Upper lobe of right lung (tissue), 1 donor: ENCODE results near the gene HIVEP3. TPM values are rescaled to one million over a fixed set of nuclear protein-coding genes. Genes with fewer than 3 reads are reported as not detected.
A peak's percentile ranks its signal among the peaks of the same experiment; 100 is the strongest.

Source experiments
- ATAC-seq: fragments of 200-7000 bp; cut with Tn5 transposase; one replicate; pipeline ENCODE4 v1.9.1; 2020; ENCODE audit warnings: mild to moderate bottlenecking, moderate library complexity
- DNase-seq: peaks from one replicate; pipeline ENCODE4 v3.0.0-alpha.2; 2020
- H3K27ac ChIP-seq: fragments of 200-600 bp; one replicate; pipeline ENCODE4 v1.8.0; 2022
- H3K27me3 ChIP-seq: fragments of 200-600 bp; one replicate; pipeline ENCODE4 v1.8.0; 2022; ENCODE audit warnings: mild to moderate bottlenecking
- H3K36me3 ChIP-seq: fragments of 200-600 bp; one replicate; pipeline ENCODE4 v1.8.0; 2022
- H3K4me1 ChIP-seq: fragments of 200-600 bp; one replicate; pipeline ENCODE4 v1.8.0; 2022
- H3K4me3 ChIP-seq: fragments of 200-600 bp; one replicate; pipeline ENCODE4 v1.8.0; 2022; ENCODE audit warnings: mild to moderate bottlenecking
- H3K9me3 ChIP-seq: fragments of 200-600 bp; one replicate; pipeline ENCODE4 v1.8.0; 2022
- intact Hi-C: fragments of 100-400 bp; cut with DNase I; formaldehyde crosslinking; loops from one replicate; pipeline ENCODE4 v1.11.0; 2022
- total RNA-seq: library from RNA; stranded (reverse); fragmentation: NEBNext Ultra II Directional; extraction: Animal tissue kit (Norgen Biotek cat#: 25700); gene quantifications from one replicate; pipeline ENCODE4 v1.2.1, GENCODE V29; 2021
- TF ChIP-seq, protein P1 (sequence below): fragments of 200-600 bp; IDR thresholded peaks from one replicate; pipeline ENCODE4 v1.8.0; 2022; ENCODE audit warnings: antibody characterized with exemption
- donor health status: DM: no; HTN: yes; CAD: no; lungs with severe emphysema.

HIVEP3 gene
- total RNA-seq, 1 donor from 2014 or later, result 16.6 TPM

DNA sequence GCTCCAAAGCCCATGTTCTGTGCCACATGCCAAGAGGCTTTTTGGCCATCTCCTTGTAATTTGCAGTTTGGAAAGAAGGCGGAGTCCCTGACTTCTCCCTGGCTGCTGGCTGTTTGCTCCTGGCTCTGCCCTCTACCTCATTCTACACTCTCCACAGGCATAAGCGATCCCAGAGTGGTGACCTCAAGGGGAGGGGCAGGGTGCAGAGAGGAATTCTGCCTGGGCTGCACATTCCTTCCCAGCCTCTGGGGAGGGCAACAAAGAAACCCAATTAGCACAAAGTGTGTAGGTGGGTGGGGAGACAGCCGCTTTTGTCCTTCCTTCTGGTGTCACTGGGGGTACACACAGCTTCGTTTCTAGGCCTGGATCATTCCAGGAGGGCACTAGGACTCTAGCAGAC lies 95.3 kb downstream of the HIVEP3 start:
- Histone ChIP-seq H3K27me3 (no peaks in the 10 kb centered on the region), H3K36me3 (no peaks in the 10 kb centered on the region), H3K4me1 (peaks cover 9% of the 10 kb centered on the region), H3K4me3 (no peak overlapping the region), H3K9me3 (no peaks in the 10 kb centered on the region), H3K27ac (peak overlapping the region; percentile 65)
- intact Hi-C loops, result no loop called here
- DNase-seq (peak; percentile 69), ATAC-seq (peak; percentile 96)
- TF ChIP-seq, protein P1, sequence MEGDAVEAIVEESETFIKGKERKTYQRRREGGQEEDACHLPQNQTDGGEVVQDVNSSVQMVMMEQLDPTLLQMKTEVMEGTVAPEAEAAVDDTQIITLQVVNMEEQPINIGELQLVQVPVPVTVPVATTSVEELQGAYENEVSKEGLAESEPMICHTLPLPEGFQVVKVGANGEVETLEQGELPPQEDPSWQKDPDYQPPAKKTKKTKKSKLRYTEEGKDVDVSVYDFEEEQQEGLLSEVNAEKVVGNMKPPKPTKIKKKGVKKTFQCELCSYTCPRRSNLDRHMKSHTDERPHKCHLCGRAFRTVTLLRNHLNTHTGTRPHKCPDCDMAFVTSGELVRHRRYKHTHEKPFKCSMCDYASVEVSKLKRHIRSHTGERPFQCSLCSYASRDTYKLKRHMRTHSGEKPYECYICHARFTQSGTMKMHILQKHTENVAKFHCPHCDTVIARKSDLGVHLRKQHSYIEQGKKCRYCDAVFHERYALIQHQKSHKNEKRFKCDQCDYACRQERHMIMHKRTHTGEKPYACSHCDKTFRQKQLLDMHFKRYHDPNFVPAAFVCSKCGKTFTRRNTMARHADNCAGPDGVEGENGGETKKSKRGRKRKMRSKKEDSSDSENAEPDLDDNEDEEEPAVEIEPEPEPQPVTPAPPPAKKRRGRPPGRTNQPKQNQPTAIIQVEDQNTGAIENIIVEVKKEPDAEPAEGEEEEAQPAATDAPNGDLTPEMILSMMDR, result no peak

DNA sequence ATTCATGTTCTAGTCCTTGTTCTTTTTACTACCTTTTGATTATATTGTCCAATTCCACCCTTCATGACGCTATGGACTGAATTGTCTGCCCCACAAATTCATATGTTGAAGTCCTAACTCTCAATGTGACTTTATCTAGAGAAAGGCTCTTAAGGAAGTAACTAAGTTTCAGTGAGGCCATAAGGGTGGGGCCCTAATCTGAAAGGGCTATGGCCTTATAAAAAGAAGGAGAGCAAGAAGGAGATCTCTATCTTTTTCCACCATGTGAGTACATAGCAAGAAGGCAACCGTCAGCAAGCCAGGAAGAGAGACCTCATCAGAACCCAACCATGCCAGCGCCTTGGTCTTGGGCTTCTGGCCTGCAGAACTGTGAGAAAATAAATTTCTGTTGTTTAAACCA lies 95.9 kb downstream of the HIVEP3 start:
- no peaks in the 10 kb centered on the region for H3K27me3 ChIP-seq
- H3K36me3 ChIP-seq, result no peaks in the 10 kb centered on the region
- ATAC-seq, result no peak
- peak overlapping the region; percentile 65 for H3K27ac ChIP-seq
- TF ChIP-seq, protein P1, result no peak
- no peak overlapping the region for H3K4me3 ChIP-seq
- H3K4me1 ChIP-seq, result peaks cover 9% of the 10 kb centered on the region
- DNase-seq, result no peak
- intact Hi-C loops, result no loop called here
- H3K9me3 ChIP-seq, result no peaks in the 10 kb centered on the region

DNA sequence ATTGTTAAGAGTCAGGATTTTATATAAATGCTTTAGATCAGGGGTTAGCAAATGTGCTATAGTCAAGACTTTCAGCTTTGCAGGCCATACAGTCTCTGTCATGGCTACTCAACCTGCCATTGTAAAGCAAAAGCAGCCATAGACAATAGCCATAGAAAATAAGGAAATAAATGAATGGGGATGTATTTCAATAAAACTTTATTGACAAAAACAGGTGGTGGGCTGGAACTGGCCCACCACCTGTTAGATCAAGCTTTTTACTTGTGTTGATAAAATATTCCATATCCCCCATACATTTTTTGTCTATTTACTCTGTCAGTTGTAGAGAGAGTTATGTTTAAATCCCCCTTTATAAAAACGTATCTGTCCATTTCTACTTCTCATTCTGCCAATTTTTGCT lies 98.9 kb downstream of the HIVEP3 start:
- H3K4me1 ChIP-seq, result peaks cover 9% of the 10 kb centered on the region
- TF ChIP-seq, protein P1, result no peak
- H3K4me3 ChIP-seq, result no peak overlapping the region
- intact Hi-C loops, result no loop called here
- DNase-seq (no peak), ATAC-seq (no peak)
- no peaks in the 10 kb centered on the region for H3K9me3 ChIP-seq
- H3K27ac ChIP-seq, result no peak overlapping the region
- H3K36me3 ChIP-seq, result no peaks in the 10 kb centered on the region
- H3K27me3 ChIP-seq, result no peaks in the 10 kb centered on the region

DNA sequence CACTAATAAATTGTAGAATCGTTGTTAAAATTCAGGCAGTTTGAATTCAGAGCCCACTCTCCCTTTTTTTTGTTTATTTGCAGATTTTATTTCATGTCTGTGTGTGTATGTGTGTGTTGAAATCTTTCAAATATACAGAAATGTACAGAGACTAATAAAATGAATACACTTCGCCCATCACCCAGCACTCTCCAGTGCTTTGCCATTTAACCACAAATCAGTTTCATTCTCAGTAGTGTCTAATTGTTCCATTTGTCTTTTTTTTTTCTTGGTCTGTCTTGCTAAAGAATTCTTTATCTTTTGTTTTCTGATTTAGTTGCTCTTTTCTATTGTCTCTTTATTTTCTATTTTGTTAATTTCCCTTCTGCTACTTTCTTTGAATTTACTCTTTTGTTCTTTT lies 99.7 kb downstream of the HIVEP3 start:
- TF ChIP-seq, protein P1, result no peak
- intact Hi-C loops, result no loop called here
- no peak for ATAC-seq

DNA sequence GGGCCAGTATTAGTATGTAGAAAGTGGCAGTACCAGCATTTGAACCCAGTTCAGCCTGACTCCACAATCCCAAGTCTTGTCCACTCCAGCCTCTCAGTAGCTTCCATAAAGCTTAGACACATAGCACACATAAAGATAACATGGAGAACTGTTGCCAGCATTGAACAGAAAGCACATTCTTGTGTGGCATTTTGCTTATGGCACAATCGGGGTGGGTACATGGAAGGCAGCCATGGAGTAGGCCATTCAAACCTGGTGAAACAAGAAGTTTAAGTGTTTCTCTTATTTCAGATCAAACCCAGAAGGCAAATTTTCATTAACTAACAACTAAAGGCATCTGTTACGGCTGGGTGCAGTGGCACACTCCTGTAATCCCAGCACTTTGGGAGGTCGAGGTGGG lies 102.7 kb downstream of the HIVEP3 start:
- no peaks in the 10 kb centered on the region for H3K9me3 ChIP-seq
- peaks cover 11% of the 10 kb centered on the region for H3K4me1 ChIP-seq
- no peak overlapping the region for H3K27ac ChIP-seq
- no peak overlapping the region for H3K4me3 ChIP-seq
- ATAC-seq (no peak), DNase-seq (no peak)
- intact Hi-C loops, result no loop called here
- no peaks in the 10 kb centered on the region for H3K36me3 ChIP-seq
- TF ChIP-seq, protein P1, result no peak
- H3K27me3 ChIP-seq, result no peaks in the 10 kb centered on the region

More for the DNA sequence above, 99.7 kb downstream of the HIVEP3 start:
- H3K27me3 ChIP-seq, result no peaks in the 10 kb centered on the region
- no peak overlapping the region for H3K4me3 ChIP-seq
- peaks cover 9% of the 10 kb centered on the region for H3K4me1 ChIP-seq
- no peak overlapping the region for H3K27ac ChIP-seq
- no peaks in the 10 kb centered on the region for H3K36me3 ChIP-seq
- H3K9me3 ChIP-seq, result no peaks in the 10 kb centered on the region
- DNase-seq, result no peak
